Tibial artery (tissue), 4 donors: Measurements from ENCODE around the gene UBE2F.

ENCODE experiments used
- DNase-seq, 2 donors: peaks; one replicate each; pipeline ENCODE4 v3.0.0-alpha.2; 2019
- H3K27ac ChIP-seq, 2 donors: fragments of 200-600 bp; sonication (generic) in 1 of 2; 1 replicate in 1 of 2; 2 replicates in 1 of 2; pipeline ENCODE4 v1.5.1; 2018 to 2019; ENCODE audit warnings: mild to moderate bottlenecking in 1 of 2
- H3K27me3 ChIP-seq, 2 donors: fragments of 200-600 bp; sonication (generic) in 1 of 2; one replicate each; pipeline versions ENCODE4 v1.5.1 to v1.6.0; 2016 to 2019
- H3K36me3 ChIP-seq, 3 donors: fragments of 200-600 bp; sonication (generic) in 2 of 3; one replicate each; pipeline ENCODE4 v1.5.1; 2016 to 2019; ENCODE audit warnings: mild to moderate bottlenecking in 2 of 3
- H3K4me1 ChIP-seq, 4 donors: fragments of 200-600 bp; sonication (generic) in 2 of 4; 1 replicate in 3 of 4; 2 replicates in 1 of 4; pipeline ENCODE4 v1.5.1; 2016 to 2019
- H3K4me3 ChIP-seq, 2 donors: fragments of 200-600 bp; sonication (generic) in 1 of 2; 1 replicate in 1 of 2; 2 replicates in 1 of 2; pipeline ENCODE4 v1.5.1; 2018 to 2019; ENCODE audit warnings: mild to moderate bottlenecking in 2 of 2
- H3K9me3 ChIP-seq, 3 donors: fragments of 200-600 bp; sonication (generic) in 1 of 3; one replicate each; pipeline ENCODE4 v1.5.1; 2016 to 2019
- intact Hi-C: fragments of 100-400 bp; cut with DNase I; formaldehyde crosslinking; loops from one replicate; pipeline ENCODE4 v1.15.0; 2023; ENCODE audit warnings: low total_unique reads
- TF ChIP-seq, protein P1 (sequence below), 2 experiments: fragments of 200-600 bp in 1 of 2; fragments of 450-650 bp in 1 of 2; IDR thresholded peaks; one replicate each; pipeline ENCODE4 v1.5.1; 2017 to 2019; ENCODE audit warnings: antibody characterized with exemption in 2 of 2, mild to moderate bottlenecking in 1 of 2, moderate library complexity in 1 of 2

The UBE2F gene

DNA sequence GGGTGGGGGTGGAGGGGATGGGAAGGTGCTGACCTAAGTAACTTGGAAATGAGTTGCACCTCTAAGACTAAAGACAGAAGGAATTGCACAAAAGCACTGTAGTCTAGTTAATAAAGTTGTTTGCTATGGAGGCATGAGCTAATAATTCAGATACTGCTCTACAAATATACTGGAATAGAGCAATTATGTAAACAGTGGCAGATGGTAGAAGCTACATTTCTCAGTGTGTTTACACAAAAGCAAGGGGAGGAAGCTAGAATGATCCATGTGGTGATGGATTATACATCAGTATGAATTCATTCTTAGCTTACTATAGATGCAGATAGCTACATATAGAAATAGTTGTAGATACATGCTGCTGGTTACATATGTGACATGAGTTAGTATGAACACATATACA, 27.6 kb upstream of the UBE2F start:
- Histone ChIP-seq H3K4me3 (no peak overlapping the region), H3K36me3 (no peaks in the 10 kb centered on the region), H3K27me3 (no peaks in the 10 kb centered on the region), H3K27ac (no peak overlapping the region), H3K4me1 (no peaks in the 10 kb centered on the region), H3K9me3 (no peaks in the 10 kb centered on the region)
- intact Hi-C loops, result no loop called here
- no peak for DNase-seq
- TF ChIP-seq, protein P1, sequence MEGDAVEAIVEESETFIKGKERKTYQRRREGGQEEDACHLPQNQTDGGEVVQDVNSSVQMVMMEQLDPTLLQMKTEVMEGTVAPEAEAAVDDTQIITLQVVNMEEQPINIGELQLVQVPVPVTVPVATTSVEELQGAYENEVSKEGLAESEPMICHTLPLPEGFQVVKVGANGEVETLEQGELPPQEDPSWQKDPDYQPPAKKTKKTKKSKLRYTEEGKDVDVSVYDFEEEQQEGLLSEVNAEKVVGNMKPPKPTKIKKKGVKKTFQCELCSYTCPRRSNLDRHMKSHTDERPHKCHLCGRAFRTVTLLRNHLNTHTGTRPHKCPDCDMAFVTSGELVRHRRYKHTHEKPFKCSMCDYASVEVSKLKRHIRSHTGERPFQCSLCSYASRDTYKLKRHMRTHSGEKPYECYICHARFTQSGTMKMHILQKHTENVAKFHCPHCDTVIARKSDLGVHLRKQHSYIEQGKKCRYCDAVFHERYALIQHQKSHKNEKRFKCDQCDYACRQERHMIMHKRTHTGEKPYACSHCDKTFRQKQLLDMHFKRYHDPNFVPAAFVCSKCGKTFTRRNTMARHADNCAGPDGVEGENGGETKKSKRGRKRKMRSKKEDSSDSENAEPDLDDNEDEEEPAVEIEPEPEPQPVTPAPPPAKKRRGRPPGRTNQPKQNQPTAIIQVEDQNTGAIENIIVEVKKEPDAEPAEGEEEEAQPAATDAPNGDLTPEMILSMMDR (IDR thresholded peaks at IDR 0.05), result no peak

DNA sequence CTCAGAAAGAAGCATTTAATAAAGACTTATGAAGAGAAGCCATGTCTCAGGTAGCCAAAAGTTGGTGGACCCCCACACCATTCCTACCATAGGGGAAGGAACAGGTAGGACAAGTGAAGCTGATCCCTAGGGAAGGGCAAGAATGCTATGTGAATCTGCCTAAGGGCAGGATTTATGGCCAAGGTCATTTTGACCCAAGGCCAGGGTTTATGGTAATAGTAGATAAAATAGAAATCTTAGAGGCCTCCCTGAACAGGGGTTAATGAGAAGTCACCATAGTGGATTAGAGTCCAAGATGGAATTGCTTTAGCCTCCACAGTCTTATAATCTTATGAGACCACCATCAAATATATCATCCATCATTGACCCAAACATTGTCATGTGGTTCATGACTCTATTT, 26.0 kb upstream of the UBE2F start:
- intact Hi-C loops, result no loop called here
- Histone ChIP-seq H3K36me3 (no peaks in the 10 kb centered on the region), H3K27me3 (no peaks in the 10 kb centered on the region), H3K9me3 (peaks cover 0 to 6% (median 0%) of the 10 kb centered on the region in 3 donors), H3K4me3 (no peak overlapping the region), H3K4me1 (no peaks in the 10 kb centered on the region), H3K27ac (no peak overlapping the region)
- DNase-seq, result no peak
- TF ChIP-seq, protein P1 (IDR thresholded peaks at IDR 0.05), result no peak

DNA sequence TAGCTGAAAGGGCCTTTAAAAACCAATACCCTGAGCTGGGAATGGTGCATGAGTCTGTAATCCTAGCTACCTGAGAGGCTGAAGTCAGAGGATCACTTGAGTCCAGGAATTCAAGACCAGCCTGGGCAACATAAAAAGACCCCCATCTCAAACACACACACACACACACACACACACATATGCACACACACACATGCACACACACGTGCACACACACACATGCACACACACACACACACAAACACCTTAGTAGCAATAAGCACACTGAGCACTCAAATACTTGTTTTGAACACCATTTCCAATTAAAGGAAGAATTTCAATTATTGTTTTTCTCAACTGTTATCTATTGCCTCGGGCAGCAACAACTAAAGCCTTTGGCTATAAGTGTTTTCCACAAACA, 25.6 kb upstream of the UBE2F start:
- H3K9me3 ChIP-seq, result peaks cover 0 to 6% (median 0%) of the 10 kb centered on the region in 3 donors
- no peaks in the 10 kb centered on the region for H3K36me3 ChIP-seq
- no peak overlapping the region for H3K4me3 ChIP-seq
- intact Hi-C loops, result no loop called here
- TF ChIP-seq, protein P1 (IDR thresholded peaks at IDR 0.05), result no peak
- H3K27me3 ChIP-seq, result no peaks in the 10 kb centered on the region
- H3K4me1 ChIP-seq, result no peaks in the 10 kb centered on the region
- peak in 1 of 2 donors; percentile 3 for DNase-seq
- H3K27ac ChIP-seq, result no peak overlapping the region

- H3K27me3 ChIP-seq, result no peaks in the 10 kb centered on the region
- no peaks in the 10 kb centered on the region for H3K4me1 ChIP-seq
- DNase-seq, result no peak
- TF ChIP-seq, protein P1 (IDR thresholded peaks at IDR 0.05), result no peak
- intact Hi-C loops, result no loop called here
- H3K4me3 ChIP-seq, result no peak overlapping the region
- H3K36me3 ChIP-seq, result no peaks in the 10 kb centered on the region
- no peak overlapping the region for H3K27ac ChIP-seq
- H3K9me3 ChIP-seq, result peaks cover 0 to 6% (median 0%) of the 10 kb centered on the region in 3 donors
Measured at GRCh38 chr2:237942513-237942899, 24.3 kb upstream of the UBE2F start.

DNA sequence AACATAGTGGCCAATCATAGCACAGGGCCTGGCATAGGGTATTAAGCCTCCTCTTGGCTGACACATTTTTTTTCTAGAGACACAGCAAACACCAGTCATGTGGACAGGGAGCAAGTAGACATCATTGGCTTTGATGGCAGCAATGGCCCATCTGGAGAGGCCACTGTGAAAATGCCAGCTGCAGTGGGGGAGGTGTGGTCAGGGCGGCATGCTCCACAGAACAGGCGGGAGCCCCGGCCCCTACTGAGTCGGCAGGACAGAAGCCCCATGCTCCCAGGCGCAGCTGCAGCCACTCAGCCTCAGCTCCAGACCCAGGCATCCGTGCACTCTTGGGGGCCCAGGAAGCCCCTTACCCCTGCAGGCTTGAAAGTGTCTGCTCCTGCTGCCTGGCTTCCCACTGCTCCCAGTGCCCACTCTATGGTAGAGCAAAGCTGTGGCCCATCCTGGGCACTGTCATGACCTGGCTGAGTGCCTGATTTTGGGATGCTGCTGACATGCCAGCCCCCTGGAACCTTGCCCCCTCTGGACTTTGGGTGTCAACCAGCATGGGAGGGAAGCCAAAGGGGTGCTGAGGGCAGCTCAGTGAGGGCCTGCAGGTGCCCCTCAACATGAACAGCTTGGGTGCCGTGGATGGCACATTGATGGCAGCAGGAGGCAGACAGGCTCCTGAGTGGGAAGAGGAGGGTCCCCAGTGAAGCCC, 23.3 kb upstream of the UBE2F start:
- Histone ChIP-seq H3K4me1 (no peaks in the 10 kb centered on the region), H3K27ac (no peak overlapping the region), H3K9me3 (peaks cover 0 to 6% (median 0%) of the 10 kb centered on the region in 3 donors), H3K27me3 (no peaks in the 10 kb centered on the region), H3K4me3 (no peak overlapping the region), H3K36me3 (no peaks in the 10 kb centered on the region)
- DNase-seq, result peak in 1 of 2 donors; percentile 33
- TF ChIP-seq, protein P1 (IDR thresholded peaks at IDR 0.05), result no peak
- intact Hi-C loops, result no loop called here
